ENCODE measurements around the gene WTAP.

DNA sequence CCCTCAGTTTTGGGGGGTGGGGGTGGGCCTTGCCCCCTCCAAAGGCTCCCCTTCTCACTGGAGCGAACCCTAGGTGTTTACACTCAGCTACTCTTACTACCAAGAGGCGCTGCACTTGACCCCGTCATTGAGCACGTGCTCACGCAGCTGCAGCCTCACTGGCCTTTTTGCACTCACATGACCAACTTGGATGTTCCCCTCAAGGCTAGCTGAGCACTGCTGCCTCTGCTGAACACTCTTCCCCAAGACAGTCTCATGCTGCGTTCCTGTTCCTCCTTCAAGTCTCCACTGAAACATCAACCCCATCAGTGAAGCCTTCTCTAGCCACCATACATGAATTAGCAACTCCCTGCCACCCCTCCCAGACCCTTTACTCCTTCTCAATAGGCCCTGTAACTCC lies 38.3 kb upstream of the WTAP start:
- TF ChIP-seq EGR1 (IDR thresholded peaks at IDR 0.05; ENCODE audit: borderline replicate concordance, low read depth, low read length) (no peak), EZH2 (IDR thresholded peaks at IDR 0.05; ENCODE audit: low read depth, low read length, severe bottlenecking) (no peak), CEBPB (IDR thresholded peaks at IDR 0.05; ENCODE audit: low read depth, low read length) (no peak), POLR2A (IDR thresholded peaks at IDR 0.05; ENCODE audit: control extremely low read depth in 1 of 2, low read depth in 2 of 2, low read length in 2 of 2) (no peak), JUND (IDR thresholded peaks at IDR 0.05; ENCODE audit: low read length) (no peak), RAD21 (IDR thresholded peaks at IDR 0.05 in 1 of 2, conservative IDR thresholded peaks at IDR 0.05 in 1 of 2; ENCODE audit: low read depth in 2 of 2, low read length in 2 of 2) (no peak), TEAD4 (IDR thresholded peaks at IDR 0.05; ENCODE audit: low read depth, low read length) (no peak), PHF8 (conservative IDR thresholded peaks at IDR 0.05; ENCODE audit: low read depth, low read length) (no peak), YY1 (IDR thresholded peaks at IDR 0.05; ENCODE audit: low read depth, low read length) (no peak), TAF7 (optimal IDR thresholded peaks at IDR 0.05; ENCODE audit: borderline replicate concordance, low read depth, low read length) (no peak), POLR2AphosphoS5 (IDR thresholded peaks at IDR 0.05; ENCODE audit: low read depth, low read length) (no peak)
- TF ChIP-seq, protein P1, sequence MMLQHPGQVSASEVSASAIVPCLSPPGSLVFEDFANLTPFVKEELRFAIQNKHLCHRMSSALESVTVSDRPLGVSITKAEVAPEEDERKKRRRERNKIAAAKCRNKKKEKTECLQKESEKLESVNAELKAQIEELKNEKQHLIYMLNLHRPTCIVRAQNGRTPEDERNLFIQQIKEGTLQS (IDR thresholded peaks at IDR 0.05; ENCODE audit: insufficient read depth, low read depth, low read length) = no peak
- TF ChIP-seq, protein P2, sequence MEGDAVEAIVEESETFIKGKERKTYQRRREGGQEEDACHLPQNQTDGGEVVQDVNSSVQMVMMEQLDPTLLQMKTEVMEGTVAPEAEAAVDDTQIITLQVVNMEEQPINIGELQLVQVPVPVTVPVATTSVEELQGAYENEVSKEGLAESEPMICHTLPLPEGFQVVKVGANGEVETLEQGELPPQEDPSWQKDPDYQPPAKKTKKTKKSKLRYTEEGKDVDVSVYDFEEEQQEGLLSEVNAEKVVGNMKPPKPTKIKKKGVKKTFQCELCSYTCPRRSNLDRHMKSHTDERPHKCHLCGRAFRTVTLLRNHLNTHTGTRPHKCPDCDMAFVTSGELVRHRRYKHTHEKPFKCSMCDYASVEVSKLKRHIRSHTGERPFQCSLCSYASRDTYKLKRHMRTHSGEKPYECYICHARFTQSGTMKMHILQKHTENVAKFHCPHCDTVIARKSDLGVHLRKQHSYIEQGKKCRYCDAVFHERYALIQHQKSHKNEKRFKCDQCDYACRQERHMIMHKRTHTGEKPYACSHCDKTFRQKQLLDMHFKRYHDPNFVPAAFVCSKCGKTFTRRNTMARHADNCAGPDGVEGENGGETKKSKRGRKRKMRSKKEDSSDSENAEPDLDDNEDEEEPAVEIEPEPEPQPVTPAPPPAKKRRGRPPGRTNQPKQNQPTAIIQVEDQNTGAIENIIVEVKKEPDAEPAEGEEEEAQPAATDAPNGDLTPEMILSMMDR (IDR thresholded peaks at IDR 0.05; ENCODE audit: control extremely low read depth in 1 of 3, insufficient read depth in 1 of 3, low read depth in 1 of 3, low read length in 3 of 3) = no peak
